Aortic smooth muscle cell (primary cell): Measurements from ENCODE around the gene KBTBD4. TPM values are rescaled to one million over a fixed set of nuclear protein-coding genes. Genes with fewer than 3 reads are reported as not detected.

Source experiments
- total RNA-seq: library from RNA; depleted of rRNA; stranded (reverse); fragments of >200 nt; gene quantifications from 2 replicates; pipeline ENCODE4 v1.2.3, GENCODE V29; 2014

The KBTBD4 gene
- 24.2 and 24.8 TPM in 2 replicates for total RNA-seq

DNA sequence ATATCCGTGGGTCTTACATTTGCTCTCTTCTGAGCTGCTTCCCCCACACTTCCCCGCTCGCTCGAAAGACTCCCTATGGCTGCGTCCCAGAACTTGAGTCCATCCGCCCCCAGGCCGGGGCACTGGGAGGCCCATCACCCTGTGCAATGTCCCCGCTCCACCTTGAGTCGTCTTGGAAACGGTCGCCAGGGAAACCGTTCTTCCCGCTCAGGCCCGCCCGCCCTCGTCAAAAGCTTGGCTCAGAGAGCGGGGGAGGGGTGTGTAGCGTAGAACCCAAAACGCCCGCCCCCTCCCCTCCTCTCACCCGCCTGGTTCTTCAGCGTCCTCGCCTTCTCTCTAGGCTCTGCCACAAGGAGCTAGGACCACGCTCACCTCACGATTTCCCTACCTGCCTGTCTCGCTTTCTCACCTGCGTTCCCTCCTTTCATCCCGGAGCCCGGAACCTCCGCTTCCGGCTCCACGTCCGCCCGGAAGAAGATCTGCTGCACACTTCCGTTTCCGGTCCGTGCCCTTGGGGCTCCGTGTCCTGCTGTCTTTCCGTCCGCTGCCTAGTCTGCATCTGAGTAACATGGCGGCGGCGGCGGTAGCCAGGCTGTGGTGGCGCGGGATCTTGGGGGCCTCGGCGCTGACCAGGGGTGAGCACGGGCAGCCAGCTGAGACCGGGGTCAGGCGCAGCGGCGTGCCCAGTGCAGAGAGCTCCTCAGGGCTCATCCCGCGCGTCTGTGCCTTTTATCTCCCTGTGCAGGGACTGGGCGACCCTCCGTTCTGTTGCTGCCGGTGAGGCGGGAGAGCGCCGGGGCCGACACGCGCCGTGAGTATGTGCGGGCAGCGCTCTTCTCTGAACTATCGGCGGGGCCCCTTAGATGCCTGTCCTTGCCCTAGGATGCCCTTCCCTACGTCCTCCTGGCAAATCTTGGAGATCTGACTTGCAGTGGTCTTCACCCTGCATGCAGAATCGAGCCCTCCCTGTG is at the start of gene KBTBD4, which contains the start of gene NDUFS3:
Gene KBTBD4, minus strand, starts transcription at position 447 of the 971 bp plus-strand sequence. Its CDS starts 19 bp downstream, at position 428.
Gene NDUFS3, plus strand, starts transcription at position 551 of the 971 bp plus-strand sequence. Its CDS starts 18 bp downstream, at position 569.

GRCh38 chr11:47593934-47594855 is 15.4 kb upstream of the KBTBD4 start, which contains the start of gene C1QTNF4:
Gene C1QTNF4, minus strand, starts transcription at chr11:47594411. Its CDS starts 3,601 bp downstream, at chr11:47590810.

DNA sequence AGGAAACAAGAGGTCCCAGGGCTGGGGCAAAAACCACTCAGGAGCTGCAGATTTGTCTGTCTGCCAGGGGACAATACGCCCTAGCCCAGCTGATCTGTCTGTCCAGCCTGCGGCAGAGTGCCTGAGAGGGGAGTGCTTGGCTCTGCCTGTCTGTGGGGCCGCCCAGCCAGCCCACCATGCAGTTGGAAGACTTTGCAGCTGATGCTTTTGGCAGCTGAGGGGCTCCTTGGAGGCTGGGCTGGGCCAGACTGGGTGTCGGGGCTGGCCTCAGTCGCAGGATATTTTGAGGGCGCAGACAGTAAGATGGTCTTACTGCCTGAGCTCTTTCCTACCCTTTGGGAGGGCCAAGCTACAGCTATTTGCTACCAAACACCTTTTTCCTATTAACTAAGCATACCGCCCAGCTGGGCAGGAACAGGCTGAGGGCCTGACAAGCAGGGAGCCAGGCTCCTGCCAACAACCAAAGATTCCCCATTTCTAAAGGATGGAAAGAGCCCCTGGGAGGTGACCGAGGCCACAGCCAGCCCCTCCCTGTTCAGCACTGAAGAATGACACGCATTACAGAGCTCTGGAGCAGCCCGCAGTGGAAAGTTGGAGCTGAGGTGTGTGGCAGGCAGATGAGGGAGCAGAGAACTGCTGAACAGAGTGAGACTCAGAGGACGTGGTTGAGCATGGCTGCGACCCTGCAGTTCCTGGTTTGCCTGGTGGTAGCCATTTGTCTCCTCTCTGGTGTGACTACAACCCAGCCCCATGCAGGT is 7.5 kb upstream of the KBTBD4 start, which contains the start of gene FAM180B:
Gene FAM180B, plus strand, starts transcription at position 581 of the 758 bp plus-strand sequence. Its CDS starts 91 bp downstream, at position 672.

GRCh38 chr11:47565340-47566148 is 13.2 kb downstream of the KBTBD4 start, which contains the start of gene PTPMT1:
Gene PTPMT1, plus strand, starts transcription at chr11:47565599. Its CDS starts 24 bp downstream, at chr11:47565623.

DNA sequence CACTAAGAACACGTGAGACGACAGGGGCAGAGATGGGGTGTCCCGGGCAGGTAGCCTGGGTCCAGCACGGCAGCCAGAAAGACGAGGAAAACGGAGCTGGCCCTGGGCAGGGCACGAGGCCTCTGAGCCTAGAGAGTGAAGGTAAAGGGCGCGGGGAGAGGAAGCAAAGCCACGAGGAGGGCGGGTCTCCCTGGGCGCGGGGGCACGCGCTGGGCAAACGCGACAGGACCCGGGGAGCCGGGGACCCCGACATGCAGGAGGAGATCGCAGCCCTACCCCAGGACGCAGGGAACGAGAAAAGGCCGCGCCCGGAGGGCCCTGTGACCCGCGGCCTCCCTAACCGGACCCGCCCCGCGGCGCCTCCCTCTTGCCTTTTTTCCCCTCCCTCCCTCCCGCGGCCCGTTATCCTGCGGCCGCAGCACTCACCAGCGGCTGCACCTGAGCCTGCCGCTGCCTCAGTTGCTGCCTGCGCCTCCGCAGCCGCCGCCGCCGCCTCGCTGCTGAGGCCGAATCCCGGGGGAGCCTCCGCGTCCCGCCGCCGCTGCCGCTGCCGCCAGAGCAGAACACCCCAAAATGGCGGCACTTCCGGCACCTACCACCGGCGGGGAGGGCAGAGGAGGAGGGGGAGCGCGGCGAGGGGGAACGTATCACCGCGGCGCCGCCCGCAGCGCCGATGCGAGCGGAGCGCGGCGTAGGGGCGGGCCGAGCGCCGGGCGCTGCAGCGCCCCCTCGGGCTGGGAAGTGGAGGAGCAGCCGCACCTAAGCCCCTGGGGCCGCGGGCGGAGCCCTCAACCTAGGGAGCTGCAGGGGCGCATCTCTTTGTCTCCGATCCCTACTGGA is 26.0 kb downstream of the KBTBD4 start, which contains the start of gene CELF1:
Gene CELF1, minus strand, starts transcription at position 567 of the 840 bp plus-strand sequence. CDS start 53,609 bp downstream, outside the sequence.

Other genes with a start within 250 kb of the KBTBD4 start
- gene MYBPC3, start 226.3 kb downstream of the KBTBD4 start, total RNA-seq = not detected in 2 replicates
- gene SPI1, start 200.4 kb downstream of the KBTBD4 start, total RNA-seq = not detected in 2 replicates
- gene SLC39A13, start 170.4 kb downstream of the KBTBD4 start, total RNA-seq = 55.2 and 58.5 TPM in 2 replicates
- 201 and 249 TPM in 2 replicates for gene PSMC3, start 152.5 kb downstream of the KBTBD4 start, total RNA-seq
- 0.13 and 0.19 TPM in 2 replicates for gene RAPSN, start 129.8 kb downstream of the KBTBD4 start, total RNA-seq
- 73.5 and 83.7 TPM in 2 replicates for gene CELF1, start 25.8 kb downstream of the KBTBD4 start, total RNA-seq
- gene PTPMT1, start 13.4 kb downstream of the KBTBD4 start, total RNA-seq = 53.9 and 57.9 TPM in 2 replicates
- 80.3 and 85.5 TPM in 2 replicates for gene NDUFS3, start 104 bp upstream of the KBTBD4 start, total RNA-seq
- gene FAM180B, start 7.7 kb upstream of the KBTBD4 start, total RNA-seq = not detected in 2 replicates
- 0.06 TPM in 1 of 2 replicates, not detected in the other for gene C1QTNF4, start 15.4 kb upstream of the KBTBD4 start, total RNA-seq
- gene MTCH2, start 63.6 kb upstream of the KBTBD4 start, total RNA-seq = 79.4 and 81.2 TPM in 2 replicates
- 1.2 and 1.6 TPM in 2 replicates for gene AGBL2, start 136.4 kb upstream of the KBTBD4 start, total RNA-seq
- gene FNBP4, start 188.4 kb upstream of the KBTBD4 start, total RNA-seq = 61.8 and 62.7 TPM in 2 replicates